SIG-M5 treated with dmso at 0.1 percent for 504 hours (cell line): ENCODE results near the gene MYH13.

Experiments
- DNase-seq: peaks from one replicate; lab custom pipeline; 2025; ENCODE audit not compliant: unreplicated experiment; lab: John Stamatoyannopoulos, UW

MYH13 gene

DNA sequence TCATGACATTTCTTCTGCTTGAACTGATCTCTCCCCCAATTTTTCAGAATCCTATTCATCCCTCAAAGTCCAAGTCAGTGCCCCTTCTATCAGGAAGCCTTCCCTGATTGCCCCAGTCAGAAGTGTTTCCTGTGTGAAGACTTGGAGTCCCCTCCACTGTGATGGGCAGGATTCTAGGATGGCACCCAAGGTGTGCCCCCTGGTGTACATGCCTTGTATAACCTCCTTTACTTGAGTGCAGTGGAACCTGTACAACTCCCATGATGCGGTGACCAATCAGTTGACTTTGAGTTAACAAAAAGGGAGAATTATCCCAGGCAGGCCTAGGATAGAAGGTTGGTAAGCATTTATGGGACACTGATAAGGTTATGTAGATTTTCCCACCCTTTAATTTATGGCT, 23.4 kb downstream of the MYH13 start:
- no peak for DNase-seq

DNA sequence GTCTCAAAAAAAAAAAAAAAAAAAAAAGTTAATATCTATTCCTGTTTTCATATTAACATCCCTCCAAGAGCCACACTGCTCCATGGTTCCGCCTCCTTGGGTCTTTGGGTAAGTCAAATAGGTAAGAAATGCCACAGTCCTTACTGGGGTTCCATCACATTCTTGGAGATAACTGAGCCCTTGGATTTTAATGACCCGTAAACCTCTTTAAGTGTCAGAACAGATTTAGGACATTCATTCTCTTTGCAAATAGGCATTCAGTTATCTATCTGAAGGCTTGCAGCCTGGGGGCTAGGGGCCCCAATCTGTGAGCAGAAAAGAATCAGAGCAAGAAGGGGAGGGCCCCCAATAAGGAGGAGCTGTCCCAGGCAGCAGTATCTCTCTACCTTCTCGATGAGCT, 28.0 kb downstream of the MYH13 start:
- DNase-seq = no peak

DNA sequence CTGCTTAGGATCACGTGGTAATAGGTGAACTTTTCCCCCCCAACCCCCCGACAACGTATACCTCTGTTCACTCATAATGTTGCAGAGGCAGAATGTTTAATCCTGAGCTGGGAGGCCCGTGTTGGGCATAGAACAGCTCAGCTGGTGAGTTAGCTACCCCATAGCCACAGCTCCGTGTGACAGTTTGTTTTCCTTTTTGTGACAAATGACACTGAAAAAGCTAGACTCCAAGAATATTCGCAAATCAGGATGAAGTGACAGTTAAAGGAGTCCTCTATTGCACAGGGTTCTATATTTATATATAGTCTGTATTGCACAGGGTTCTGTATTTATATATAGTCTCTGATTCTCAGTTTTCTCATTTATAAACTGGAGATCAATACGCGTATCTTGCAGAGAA, 33.8 kb downstream of the MYH13 start:
- DNase-seq = no peak

DNA sequence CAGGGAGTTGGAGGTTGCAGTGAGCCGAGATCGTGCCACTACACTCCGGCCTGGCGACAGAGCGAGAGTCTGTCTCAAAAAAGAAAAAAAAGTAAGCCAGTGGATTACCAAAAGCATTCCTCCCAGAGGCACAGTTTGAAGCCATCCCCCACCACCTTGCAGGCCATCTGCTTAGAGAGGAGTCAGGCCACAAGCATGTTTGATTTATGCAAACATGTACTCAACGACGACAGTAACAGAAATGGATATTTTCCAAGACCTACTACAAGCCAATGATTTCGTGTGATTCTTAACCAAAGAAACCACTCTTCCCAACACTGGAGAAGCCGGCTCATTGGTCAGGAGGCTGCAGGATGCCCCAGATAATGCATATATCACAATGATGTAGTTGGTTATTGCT, 34.8 kb downstream of the MYH13 start:
- DNase-seq = no peak

DNA sequence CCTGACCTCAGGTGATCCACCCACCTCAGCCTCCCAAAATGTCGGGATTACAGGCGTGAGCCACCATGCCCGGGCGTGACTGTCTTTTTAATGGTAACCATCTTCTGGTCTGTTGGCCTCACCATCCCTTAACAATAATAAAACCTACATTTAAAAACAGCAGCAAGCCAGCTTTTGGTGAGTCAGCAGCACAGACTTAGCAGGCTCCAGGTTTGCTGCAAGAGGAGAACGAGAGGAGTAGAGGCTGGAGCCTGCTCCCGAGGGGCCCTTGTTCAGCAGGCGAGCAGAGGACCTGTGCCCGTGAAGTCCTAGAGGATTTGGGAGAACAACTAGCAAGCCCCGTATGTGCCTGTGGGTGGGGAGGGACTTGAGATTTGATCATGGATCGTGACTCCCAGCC, 35.7 kb downstream of the MYH13 start:
- DNase-seq = no peak

DNA sequence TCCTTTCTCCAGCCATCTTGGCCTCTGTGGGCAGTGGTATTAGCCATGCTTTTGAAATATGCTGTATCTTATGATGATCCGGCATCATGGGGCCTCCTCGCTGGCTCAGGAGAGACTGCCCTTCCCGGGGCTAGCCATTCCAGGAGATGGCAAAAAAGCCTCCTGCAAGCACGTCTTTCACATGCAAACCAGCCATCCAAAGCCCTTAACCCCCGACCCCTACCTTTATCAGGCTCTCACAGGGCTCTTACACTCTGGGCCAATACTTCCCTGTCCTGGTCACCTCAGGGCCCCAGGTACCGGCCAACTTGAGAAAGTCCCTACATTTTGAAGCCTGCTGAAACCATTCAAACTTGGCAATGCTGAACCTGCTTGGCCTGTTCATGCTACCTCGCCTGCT, 36.4 kb downstream of the MYH13 start:
- no peak for DNase-seq

DNA sequence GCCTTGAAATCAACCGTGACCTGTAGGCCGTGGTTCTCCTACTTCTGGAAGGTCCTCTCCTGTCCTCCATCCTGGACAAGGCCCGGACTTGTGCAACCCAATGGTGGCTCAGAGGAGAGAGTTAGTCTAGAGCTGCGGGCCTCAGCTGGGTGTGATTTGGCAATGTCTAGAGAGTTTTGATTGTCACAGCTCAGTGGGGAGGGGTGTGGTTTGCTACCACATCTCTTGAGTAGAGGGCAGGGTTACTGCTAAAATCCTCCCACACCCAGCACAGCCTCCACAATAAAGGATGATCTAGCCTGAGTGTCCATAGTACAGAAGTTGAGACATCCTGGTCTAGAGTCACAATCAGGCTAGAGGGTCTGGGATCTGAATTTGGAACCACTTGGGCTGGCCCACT, 40.3 kb downstream of the MYH13 start:
- DNase-seq = no peak

DNA sequence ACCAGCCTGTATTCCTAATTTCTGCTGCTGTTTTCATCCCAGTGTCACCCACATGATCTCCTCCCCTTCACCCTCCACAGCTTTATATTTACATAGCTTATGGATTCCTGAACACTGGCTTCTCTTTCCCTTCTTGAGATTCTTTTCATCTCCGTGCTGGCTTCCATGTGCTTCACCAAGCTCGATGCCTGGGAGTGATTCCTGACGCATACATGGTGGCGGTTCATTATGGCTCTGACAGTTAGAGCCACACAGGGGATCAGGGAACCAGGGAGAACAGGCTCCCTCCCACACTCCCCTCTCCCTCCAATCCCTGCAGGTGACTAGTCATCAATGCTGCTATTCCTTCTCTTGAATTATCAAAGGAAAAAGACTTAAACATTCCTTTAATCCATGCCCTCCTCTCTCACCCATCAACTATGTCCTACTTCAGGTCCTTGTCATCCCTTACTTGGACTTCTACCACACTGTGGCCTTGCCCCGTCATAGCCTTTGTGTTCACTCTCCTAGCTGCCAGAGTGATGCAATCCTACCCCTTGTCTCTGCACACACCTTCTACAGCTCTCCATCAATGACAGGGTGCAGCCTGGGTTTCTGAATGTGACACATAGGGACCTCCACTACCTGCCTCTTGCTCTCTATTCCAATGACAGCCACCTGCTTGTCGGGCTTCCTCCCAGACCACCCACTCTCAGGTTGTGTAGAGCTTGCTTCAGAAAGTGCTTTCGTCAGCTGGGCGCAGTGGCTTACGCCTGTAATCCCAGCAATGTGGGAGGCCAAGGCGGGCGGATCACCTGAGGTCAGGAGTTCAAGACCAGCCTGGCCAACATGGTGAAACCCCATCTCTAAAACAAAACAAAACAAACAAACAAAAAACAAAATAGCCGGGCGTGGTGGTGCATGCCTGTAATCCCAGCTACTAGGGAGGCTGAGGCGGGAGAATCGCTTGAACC, 43.6 kb downstream of the MYH13 start:
- DNase-seq = no peak

DNA sequence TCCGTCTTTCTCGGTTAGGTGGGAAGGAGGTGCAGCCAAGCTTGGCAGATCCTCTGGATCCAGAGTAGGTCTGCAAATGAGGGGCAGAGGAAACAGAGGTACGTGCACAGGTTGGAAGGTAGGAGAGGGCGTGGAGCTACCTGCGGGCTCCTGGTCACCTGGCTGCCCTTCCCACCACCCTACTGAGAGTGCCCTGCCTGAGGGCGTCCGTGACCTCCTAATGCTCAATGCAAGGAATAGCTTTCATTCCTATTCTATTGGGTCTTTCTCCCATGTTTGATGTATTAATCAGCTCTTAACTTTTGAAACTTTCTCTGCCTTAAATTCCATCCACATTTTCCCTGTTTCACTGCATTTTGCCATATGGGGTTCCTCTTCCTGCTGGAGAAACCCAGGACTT, 44.6 kb downstream of the MYH13 start:
- DNase-seq = no peak

DNA sequence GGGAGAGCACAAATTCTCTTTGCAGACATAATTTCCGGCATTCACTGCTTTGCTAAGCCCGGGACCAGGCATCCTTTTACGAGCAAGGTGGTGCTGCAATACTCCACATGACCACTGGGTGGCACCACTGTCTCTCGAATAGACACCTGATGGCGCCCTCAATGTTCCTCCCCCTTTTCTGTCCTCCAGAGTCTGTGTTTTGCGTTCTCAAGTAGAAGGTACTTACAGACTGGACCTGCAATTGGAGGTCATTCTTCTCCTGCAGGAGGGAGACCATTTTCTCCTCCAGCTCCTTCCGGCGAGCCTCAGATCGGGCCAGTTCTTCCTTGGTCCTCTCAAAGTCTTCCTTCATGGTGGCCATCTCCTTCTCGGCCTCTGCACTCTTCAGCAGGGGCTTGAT, 45.2 kb downstream of the MYH13 start:
- peak; percentile 56 for DNase-seq

DNA sequence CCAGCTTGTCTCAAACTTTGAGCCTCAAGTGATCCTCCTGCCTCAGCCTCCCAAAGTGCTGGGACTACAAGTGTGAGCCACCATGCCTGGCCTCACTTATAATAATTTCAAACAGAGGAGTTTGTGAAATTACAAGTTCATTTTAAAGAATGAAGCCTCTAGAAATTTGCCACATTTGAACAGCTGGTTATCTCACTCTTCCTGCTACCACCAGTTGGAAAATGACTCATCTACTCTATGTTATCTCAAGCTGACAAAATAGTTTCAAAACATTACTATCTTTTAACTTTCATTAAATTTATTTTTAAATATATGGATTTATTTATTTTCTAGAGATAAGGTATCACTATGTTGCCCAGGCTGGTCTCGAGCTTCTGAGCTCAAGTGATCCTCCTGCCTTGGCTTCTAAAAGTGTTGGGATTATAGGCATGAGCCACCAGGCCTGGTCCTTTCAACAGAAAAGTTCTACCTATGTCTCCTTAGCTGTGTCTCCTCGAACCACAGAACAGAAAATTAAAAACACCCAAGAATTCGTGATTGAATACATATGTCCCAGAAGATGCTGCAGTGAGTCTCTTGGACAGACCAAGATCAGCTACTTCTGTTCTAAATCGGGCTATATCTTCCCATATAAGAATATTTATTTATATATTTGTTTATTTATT, 47.6 kb downstream of the MYH13 start:
- DNase-seq = no peak

DNA sequence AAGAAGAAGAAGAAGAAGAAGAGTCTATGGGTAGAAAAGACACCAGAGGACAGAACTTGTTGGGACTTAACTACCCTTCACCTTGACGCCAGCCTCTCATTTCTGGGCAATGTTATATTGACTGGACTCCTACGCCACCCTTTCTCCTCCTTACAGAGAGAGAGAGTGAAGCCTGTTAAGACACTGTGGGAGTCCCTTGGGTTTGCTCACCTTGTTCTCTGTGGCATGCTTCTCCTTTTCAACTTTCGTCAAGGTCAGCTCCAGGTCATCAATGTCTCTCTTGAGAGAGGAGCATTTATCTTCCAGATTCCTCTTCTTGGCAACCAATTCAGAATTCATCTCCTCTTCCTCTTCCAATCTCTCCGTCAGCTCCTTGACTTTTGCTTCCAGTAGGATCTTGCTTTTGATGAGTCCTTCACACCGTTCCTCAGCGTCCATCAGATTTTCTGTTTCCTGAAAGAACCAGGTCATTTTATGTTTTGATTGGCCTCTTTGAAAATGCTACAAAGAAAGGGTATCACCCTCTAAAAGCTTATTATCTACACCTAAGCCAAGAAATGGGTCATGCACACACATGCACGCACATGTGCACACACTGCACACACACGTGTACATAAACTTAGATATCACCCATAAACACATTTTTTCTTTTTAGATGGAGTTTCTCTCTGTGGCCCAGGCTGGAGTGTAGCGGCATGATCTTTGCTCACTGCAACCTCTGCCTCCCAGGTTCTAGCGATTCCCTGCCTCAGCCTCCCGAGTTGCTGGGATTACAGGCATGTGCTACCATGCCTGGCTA, 48.8 kb downstream of the MYH13 start:
- no peak for DNase-seq

DNA sequence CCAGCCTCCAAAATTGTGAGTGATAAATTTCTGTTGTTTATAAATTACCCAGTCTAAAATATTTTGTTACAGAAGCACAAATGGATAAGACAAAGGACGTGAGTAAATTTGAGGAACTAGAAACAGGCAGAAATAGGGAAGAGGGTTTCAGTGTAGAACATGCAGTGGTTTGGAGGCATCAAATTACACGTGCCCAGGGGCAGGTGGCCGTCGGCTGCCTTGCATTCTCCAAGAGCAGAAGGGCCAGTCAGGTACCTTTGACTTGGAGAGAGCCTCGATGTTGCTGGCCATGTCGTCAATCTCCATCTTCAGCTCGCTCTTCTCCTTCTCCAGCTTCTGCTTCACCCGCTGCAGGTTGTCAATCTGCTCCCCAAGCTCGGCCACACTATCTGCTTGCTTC, 54.3 kb downstream of the MYH13 start:
- peak; percentile 51 for DNase-seq

DNA sequence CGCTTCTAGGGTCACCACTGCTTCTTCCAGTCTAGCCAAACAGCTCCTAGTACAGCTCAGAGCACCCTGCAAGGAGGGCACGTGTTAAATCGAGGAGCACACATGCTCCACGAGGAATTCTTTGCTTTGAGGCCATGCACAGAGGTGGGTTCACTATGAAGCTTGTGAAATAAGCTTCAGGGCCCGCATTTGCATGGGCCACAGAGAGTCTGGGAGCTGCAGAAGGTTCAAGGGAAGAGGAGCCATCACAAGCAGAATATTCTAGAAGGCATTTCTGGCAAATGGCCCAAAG, 55.3 kb downstream of the MYH13 start:
- DNase-seq = no peak

DNA sequence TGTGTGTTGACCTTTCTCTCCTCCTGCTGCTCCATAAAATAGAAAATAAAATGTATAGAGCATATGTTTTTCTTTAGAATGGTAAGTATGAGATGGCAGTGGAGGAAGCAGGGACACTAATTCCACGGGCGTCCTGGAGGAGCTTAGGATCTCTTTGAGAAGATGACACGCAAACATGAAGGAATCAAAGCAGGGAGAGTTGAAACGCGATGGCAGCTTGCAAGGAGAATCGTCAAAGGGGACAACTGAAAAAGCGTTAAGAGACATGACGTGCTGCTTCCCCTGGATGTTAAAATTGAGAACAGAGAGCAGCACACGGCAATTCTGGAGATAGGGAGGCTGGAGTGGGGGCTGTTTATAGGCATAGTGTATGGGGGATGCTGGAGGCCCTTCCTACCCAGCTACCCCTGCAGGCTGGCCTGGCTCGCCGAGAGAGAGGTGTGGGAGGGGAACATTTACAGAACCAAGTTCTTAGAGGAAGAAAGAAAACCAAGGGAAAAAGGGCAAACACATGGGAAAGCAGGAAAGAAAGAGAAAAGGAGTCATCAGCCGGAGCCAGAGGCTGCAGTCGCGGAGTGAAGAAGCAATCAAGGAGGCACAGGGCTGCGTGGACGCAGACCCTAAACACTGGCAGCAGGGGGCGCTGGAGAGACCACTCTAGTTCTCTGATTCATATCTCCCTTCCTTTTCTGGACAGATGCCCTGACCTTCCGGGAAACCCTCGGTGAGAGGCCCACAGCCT, 55.8 kb downstream of the MYH13 start:
- DNase-seq = no peak

DNA sequence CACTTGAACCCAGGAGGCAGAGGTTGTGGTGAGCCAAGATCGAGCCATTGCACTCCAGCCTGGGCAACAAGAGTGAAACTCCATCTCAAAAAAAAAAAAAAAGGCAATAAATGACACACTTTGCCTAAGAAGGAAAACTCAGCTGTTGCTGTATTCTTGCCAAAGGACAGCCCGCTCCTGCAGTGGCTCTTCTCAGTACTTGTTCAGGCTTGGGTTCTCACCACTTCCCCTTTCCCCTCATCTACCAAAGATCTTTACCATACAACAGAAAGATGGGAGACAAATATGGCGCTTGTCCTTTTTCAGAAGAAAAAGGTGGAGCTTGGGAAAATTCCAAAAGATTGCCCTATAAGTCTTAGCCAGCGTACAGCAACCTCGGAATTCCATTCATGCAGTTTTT, 58.5 kb downstream of the MYH13 start:
- DNase-seq = peak; percentile 29

DNA sequence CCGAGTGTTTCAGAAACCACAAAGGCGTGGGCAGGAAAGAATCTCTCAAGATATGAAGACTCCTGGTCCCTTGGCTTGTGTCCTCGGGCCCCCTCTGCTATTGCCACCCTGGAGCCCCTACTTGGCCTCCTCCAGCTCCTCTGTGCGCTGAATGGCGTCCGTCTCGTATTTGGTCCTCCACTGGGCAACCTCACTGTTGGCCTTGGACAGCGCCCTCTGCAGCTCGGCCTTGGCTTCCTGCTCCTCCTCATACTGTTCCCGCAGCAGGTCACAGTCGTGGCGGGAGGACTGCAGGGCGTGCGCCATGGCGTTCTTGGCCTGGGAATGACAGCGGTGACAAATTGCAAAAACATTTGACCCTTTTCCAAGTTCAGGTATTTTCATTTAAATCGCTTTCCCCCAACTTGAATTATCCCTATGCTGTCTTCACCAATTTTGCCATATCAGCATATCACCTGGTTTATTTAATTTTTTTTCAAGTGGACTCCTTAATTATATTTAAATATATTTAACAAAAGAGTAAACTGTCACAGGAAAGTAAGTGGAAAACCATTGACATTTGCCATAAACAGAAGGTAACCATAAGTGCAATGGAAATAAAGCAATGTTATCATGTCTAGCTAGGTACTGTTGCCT, 59.7 kb downstream of the MYH13 start:
- DNase-seq = no peak

DNA sequence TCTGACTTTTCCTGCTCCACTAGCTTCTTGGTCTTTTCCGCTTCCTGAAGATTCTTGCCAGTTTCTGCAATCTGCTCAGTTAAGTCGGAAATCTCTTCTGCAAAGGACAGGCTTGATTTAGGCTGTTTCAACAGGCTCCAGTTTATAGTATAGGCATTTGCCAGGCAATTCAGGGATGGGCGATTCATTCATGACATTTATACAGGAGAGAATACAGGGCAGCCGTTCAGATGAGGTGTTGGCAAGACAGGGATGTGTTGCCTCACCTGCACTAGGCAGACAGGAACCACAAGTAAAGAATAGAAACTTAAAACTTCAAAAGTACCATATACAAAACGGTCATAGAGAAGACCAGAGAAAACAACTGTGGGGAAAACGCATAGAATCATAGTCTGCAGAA, 61.7 kb downstream of the MYH13 start:
- DNase-seq = no peak

DNA sequence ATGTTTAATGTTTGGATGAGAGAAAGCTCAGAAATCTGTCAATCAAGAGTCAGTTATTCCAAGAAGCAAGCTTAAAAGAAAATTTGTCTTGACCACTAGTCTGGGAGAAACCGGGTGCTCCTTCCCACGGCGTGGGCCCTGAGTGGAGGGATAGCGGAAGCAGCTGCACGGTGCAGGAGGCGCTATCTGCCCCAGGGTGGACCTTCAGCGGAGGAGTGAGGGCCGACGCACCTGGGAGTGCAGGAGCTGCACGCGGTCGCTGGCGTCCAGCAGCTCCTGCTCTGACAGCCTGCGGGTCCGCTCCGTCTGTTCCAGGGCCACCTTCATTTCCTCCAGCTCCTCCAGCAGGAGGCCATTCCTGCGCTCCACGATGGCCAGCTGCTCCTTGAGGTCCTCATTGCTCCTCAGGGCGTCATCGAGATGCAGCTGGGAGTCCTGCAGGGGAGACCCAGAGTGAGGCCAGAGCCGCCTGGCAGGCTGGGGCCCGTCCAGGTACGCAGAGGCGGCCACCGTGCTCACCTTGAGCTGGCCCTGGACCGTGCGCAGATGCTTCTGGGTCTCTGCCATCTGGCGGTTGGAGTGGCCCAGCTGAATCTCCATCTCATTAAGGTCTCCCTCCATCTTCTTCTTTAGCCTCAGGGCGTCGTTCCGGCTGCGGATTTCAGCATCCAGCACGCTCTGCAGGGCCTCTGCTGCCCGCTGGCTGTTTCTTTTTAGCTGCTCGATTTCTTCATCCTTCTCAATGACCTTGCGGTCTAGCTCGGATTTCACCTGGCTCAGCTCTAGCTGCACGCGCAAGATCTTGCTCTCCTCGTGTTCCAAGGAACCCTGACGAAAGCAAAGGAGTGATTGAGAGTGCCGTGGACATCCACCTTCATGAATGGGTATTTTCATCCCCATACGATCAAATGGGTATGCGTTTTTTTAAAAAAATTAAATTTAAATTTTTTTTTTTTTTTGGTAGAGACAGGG, 63.5 kb downstream of the MYH13 start:
- no peak for DNase-seq

DNA sequence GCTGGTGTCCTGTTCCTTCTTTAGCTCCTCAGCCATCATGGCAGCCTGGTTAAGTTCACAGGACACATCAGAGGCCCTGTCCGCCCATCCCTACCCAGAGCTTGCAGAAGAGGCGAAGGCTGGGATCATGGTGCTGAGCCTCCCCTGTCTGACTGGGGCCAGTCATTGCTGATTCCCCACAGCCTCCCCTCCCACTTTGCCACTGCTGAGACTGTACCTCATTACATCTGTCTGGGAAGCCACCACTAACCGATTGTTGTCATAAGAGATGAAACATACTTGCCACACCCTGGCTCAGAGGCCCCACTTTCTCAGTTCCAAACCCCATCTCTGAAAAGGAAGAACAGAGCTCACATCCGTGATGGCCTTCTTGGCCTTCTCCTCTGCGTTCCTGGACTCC, 66.2 kb downstream of the MYH13 start:
- DNase-seq = no peak
